Chondrocyte (in vitro differentiated cells): ENCODE measurements around the gene DDOST. TPM values are rescaled to one million over a fixed set of nuclear protein-coding genes. Genes with fewer than 3 reads are reported as not detected.

Experiments
- DNase-seq: peaks from one replicate; pipeline ENCODE4 v3.0.0; 2021; ENCODE audit warnings: mixed read lengths, low spot score
- H3K27ac Mint-ChIP-seq: one replicate; pipeline ENCODE4 v1.8.0; 2021; ENCODE audit warnings: mild to moderate bottlenecking, moderate library complexity, mixed read lengths; ENCODE audit not compliant: unreplicated experiment
- H3K27me3 Mint-ChIP-seq: 2 replicates; pipeline ENCODE4 v1.8.0; 2021; ENCODE audit warnings: low read depth, mixed read lengths
- H3K36me3 Mint-ChIP-seq: 2 replicates; pipeline ENCODE4 v1.8.0; 2021; ENCODE audit warnings: low read depth, mixed read lengths
- H3K4me1 Mint-ChIP-seq: 2 replicates; pipeline ENCODE4 v1.8.0; 2021; ENCODE audit warnings: low read depth, mild to moderate bottlenecking, mixed read lengths
- H3K4me3 Mint-ChIP-seq: one replicate; pipeline ENCODE4 v1.8.0; 2021; ENCODE audit warnings: mild to moderate bottlenecking, moderate library complexity, mixed read lengths; ENCODE audit not compliant: unreplicated experiment
- H3K9me3 Mint-ChIP-seq: 2 replicates; pipeline ENCODE4 v1.8.0; 2021; ENCODE audit warnings: low read depth, mixed read lengths
- CTCF ChIP-seq: fragments of 200-600 bp; sonication (generic); IDR thresholded peaks from 2 replicates; pipeline ENCODE4 v1.5.0; 2021; ENCODE audit warnings: antibody characterized with exemption, mild to moderate bottlenecking, moderate library complexity
- total RNA-seq: library from RNA; stranded (reverse); gene quantifications from 3 replicates; pipeline ENCODE4 v1.2.1, GENCODE V29; 2021

Gene DDOST
- total RNA-seq, 1 donor from 2014 or later, result 223 TPM

DNA sequence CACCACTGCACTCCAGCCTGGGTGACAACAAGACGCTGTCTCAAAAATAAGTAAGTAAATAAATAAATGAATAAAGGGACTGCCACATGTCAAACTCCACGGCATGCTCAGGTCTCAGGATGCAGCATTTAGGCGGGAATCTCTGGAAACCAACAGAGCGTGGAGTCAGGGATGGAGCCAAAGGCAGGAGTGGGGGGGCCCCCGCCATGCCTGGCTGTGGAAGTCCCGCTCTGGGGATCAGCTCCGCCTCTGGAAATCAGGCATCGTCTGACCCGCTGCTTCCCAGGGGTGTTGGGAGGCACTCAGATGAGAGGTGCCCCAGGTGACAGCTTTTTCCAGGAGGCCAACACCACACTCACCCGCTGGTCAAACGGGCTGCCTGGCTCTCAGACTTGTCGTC lies 36.4 kb upstream of the DDOST start:
- no peaks in the 10 kb centered on the region for H3K27me3 Mint-ChIP-seq
- TF ChIP-seq CTCF, result no peak
- peak overlapping the region; percentile 80 for H3K4me3 Mint-ChIP-seq
- no peaks in the 10 kb centered on the region for H3K9me3 Mint-ChIP-seq
- DNase-seq, result no peak
- no peaks in the 10 kb centered on the region for H3K36me3 Mint-ChIP-seq
- peak overlapping the region; percentile 99 for H3K27ac Mint-ChIP-seq
- peaks cover 24% of the 10 kb centered on the region for H3K4me1 Mint-ChIP-seq

- no peaks in the 10 kb centered on the region for H3K27me3 Mint-ChIP-seq
Observed at GRCh38 chr1:20696397-20697333, 35.5 kb upstream of the DDOST start.

GRCh38 chr1:20695515-20695914 lies 34.3 kb upstream of the DDOST start:
- no peaks in the 10 kb centered on the region for H3K27me3 Mint-ChIP-seq
- no peak for DNase-seq
- no peaks in the 10 kb centered on the region for H3K36me3 Mint-ChIP-seq
- TF ChIP-seq CTCF, result no peak
- H3K27ac Mint-ChIP-seq, result no peak overlapping the region
- H3K4me3 Mint-ChIP-seq, result no peak overlapping the region
- no peaks in the 10 kb centered on the region for H3K9me3 Mint-ChIP-seq
- H3K4me1 Mint-ChIP-seq, result peaks cover 24% of the 10 kb centered on the region

More at GRCh38 chr1:20696397-20697333, 35.5 kb upstream of the DDOST start:
- peak overlapping the region; percentile 80 for H3K4me3 Mint-ChIP-seq
- peaks cover 24% of the 10 kb centered on the region for H3K4me1 Mint-ChIP-seq
- peak; percentile 100 for TF ChIP-seq CTCF
- peak overlapping the region; percentile 99 for H3K27ac Mint-ChIP-seq
- DNase-seq, result peak; percentile 97
- H3K36me3 Mint-ChIP-seq, result no peaks in the 10 kb centered on the region
- H3K9me3 Mint-ChIP-seq, result no peaks in the 10 kb centered on the region

GRCh38 chr1:20693623-20694022 lies 32.5 kb upstream of the DDOST start:
- DNase-seq, result no peak
- TF ChIP-seq CTCF, result no peak
- H3K36me3 Mint-ChIP-seq, result no peaks in the 10 kb centered on the region
- H3K27ac Mint-ChIP-seq, result no peak overlapping the region
- no peaks in the 10 kb centered on the region for H3K9me3 Mint-ChIP-seq
- no peaks in the 10 kb centered on the region for H3K27me3 Mint-ChIP-seq
- no peak overlapping the region for H3K4me3 Mint-ChIP-seq
- peaks cover 23% of the 10 kb centered on the region for H3K4me1 Mint-ChIP-seq

GRCh38 chr1:20691872-20692271 lies 30.7 kb upstream of the DDOST start:
- Mint-ChIP-seq H3K4me1 (peaks cover 8% of the 10 kb centered on the region), H3K9me3 (no peaks in the 10 kb centered on the region), H3K36me3 (no peaks in the 10 kb centered on the region), H3K4me3 (no peak overlapping the region), H3K27ac (no peak overlapping the region), H3K27me3 (no peaks in the 10 kb centered on the region)
- no peak for TF ChIP-seq CTCF
- DNase-seq, result no peak
